PC-9 (cell line): Measurements from ENCODE around the gene SEC61G. TPM values are rescaled to one million over a fixed set of nuclear protein-coding genes. Genes with fewer than 3 reads are reported as not detected.

ENCODE experiments used
- BruUV-seq: library from RNA; stranded (reverse); fragments of 400-500 nt; replicated peaks from 2 replicates; lab custom pipeline; 2021; lab: Mats Ljungman, UMichigan
- CTCF ChIA-PET: fragments of 300-600 bp; sonication (Branson Sonifier 250); formaldehyde crosslinking; loops from one replicate; lab custom pipeline; 2022; ENCODE audit warnings: antibody characterized with exemption; lab: Charles Lee
- POLR2A ChIA-PET: fragments of 300-600 bp; sonication (Branson Sonifier 250); formaldehyde crosslinking; loops from one replicate; lab custom pipeline; 2022; ENCODE audit warnings: antibody characterized with exemption; ENCODE audit not compliant: unreplicated experiment; lab: Charles Lee
- DNase-seq, 2 experiments: peaks; one replicate each; pipeline versions ENCODE4 v3.0.0 to v3.0.0-alpha.2; 2015 to 2022; ENCODE audit warnings: mixed read lengths in 1 of 2
- H2AFZ ChIP-seq: fragments of 200-600 bp; sonication (generic); 2 replicates; pipeline ENCODE4 v1.8.1; 2017; ENCODE audit warnings: antibody characterized with exemption
- H3F3A ChIP-seq: fragments of 200-600 bp; sonication (generic); 2 replicates; pipeline ENCODE4 v1.8.1; 2017; ENCODE audit warnings: antibody characterized with exemption, mild to moderate bottlenecking, low read depth; ENCODE audit not compliant: insufficient read depth
- H3K27ac ChIP-seq: fragments of 200-600 bp; sonication (generic); 2 replicates; pipeline ENCODE4 v1.6.1; 2016; ENCODE audit warnings: mixed run types
- H3K27me3 ChIP-seq: fragments of 200-600 bp; sonication (generic); 2 replicates; pipeline ENCODE4 v1.6.1; 2016; ENCODE audit warnings: low read depth, mixed run types; ENCODE audit not compliant: insufficient read depth
- H3K36me3 ChIP-seq: fragments of 200-600 bp; sonication (generic); 2 replicates; pipeline ENCODE4 v1.6.1; 2016; ENCODE audit warnings: low read depth, mixed run types
- H3K4me1 ChIP-seq: fragments of 200-600 bp; sonication (generic); replicated peaks from 2 replicates; pipeline ENCODE4 v1.6.1; 2016; ENCODE audit warnings: mixed run types; ENCODE audit not compliant: insufficient read depth
- H3K4me2 ChIP-seq: fragments of 200-600 bp; sonication (generic); 2 replicates; pipeline ENCODE4 v1.6.1; 2017; ENCODE audit warnings: mixed run types
- H3K4me3 ChIP-seq: fragments of 200-600 bp; sonication (generic); 2 replicates; pipeline ENCODE4 v1.6.1; 2016; ENCODE audit warnings: mixed run types
- H3K79me2 ChIP-seq: fragments of 200-600 bp; sonication (generic); 2 replicates; pipeline ENCODE4 v1.6.1; 2017; ENCODE audit warnings: low read depth, mixed run types
- H3K9me2 ChIP-seq: fragments of 200-600 bp; sonication (generic); 2 replicates; pipeline ENCODE4 v1.8.1; 2017; ENCODE audit warnings: mild to moderate bottlenecking; ENCODE audit not compliant: insufficient read depth
- H3K9me3 ChIP-seq: fragments of 200-600 bp; sonication (generic); 2 replicates; pipeline ENCODE4 v1.8.1; 2016; ENCODE audit warnings: low read depth; ENCODE audit not compliant: insufficient read depth
- H4K20me1 ChIP-seq: fragments of 200-600 bp; sonication (generic); 2 replicates; pipeline ENCODE4 v1.8.1; 2017; ENCODE audit not compliant: insufficient read depth
- EZH2 ChIP-seq: fragments of 200-600 bp; sonication (generic); IDR thresholded peaks from 2 replicates; pipeline ENCODE4 v1.8.0; 2017; ENCODE audit warnings: antibody characterized with exemption, low read depth
- intact Hi-C: fragments of 100-400 bp; cut with micrococcal nuclease; formaldehyde crosslinking; loops from one replicate; pipeline ENCODE4 v1.10.0; 2022; ENCODE audit not compliant: unreplicated experiment
- total RNA-seq: library from RNA; stranded (reverse); gene quantifications from 2 replicates; pipeline ENCODE4 v1.2.3, GENCODE V29; 2021
- TF ChIP-seq, protein P1 (sequence below): fragments of 200-600 bp; sonication (generic); conservative IDR thresholded peaks from 2 replicates; pipeline ENCODE4 v1.6.1; 2017; ENCODE audit warnings: mixed run types, antibody characterized with exemption, mild to moderate bottlenecking, moderate library complexity

Gene SEC61G
- total RNA-seq, 1 experiment from 2014 or later = 261 TPM

- no TSS peak for BruUV-seq
- Histone ChIP-seq H4K20me1 (no peaks in the 10 kb centered on the region), H2AFZ (0 out of 2 replicates have a peak overlapping the region, but pooled peaks have one; percentile 1), H3K9me3 (peaks cover 17% of the 10 kb centered on the region; the same call in 1 of the 2 replicates), H3K9me2 (no peaks in the 10 kb centered on the region), H3K27me3 (no peaks in the 10 kb centered on the region), H3K4me2 (peak overlapping the region; percentile 8), H3K36me3 (no peaks in the 10 kb centered on the region), H3K27ac (peak overlapping the region; percentile 1; the same call in 1 of the 2 replicates), H3K4me3 (no peak overlapping the region), H3K4me1 (peaks cover 29% of the 10 kb centered on the region), H3F3A (peaks cover 15% of the 10 kb centered on the region), H3K79me2 (no peaks in the 10 kb centered on the region)
- intact Hi-C loops = loop anchor here (1.0 to 5.0 kb wide), 2 partner anchors 92 to 401 kb away; no protein-coding TSS in a partner anchor
- peak; percentile 79 to 94 for DNase-seq
- CTCF ChIA-PET = no interaction called here
- POLR2A ChIA-PET = no interaction called here
- TF ChIP-seq EZH2 = no peak
- TF ChIP-seq, protein P1, sequence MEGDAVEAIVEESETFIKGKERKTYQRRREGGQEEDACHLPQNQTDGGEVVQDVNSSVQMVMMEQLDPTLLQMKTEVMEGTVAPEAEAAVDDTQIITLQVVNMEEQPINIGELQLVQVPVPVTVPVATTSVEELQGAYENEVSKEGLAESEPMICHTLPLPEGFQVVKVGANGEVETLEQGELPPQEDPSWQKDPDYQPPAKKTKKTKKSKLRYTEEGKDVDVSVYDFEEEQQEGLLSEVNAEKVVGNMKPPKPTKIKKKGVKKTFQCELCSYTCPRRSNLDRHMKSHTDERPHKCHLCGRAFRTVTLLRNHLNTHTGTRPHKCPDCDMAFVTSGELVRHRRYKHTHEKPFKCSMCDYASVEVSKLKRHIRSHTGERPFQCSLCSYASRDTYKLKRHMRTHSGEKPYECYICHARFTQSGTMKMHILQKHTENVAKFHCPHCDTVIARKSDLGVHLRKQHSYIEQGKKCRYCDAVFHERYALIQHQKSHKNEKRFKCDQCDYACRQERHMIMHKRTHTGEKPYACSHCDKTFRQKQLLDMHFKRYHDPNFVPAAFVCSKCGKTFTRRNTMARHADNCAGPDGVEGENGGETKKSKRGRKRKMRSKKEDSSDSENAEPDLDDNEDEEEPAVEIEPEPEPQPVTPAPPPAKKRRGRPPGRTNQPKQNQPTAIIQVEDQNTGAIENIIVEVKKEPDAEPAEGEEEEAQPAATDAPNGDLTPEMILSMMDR = no peak
Observed at GRCh38 chr7:54785261-54785660, 26.2 kb upstream of the SEC61G start.

- TF ChIP-seq, protein P1 = no peak
- TF ChIP-seq EZH2 = no peak
- DNase-seq = no peak
- Histone ChIP-seq H2AFZ (no peak overlapping the region), H3K36me3 (no peaks in the 10 kb centered on the region), H3K9me3 (peaks cover 21% of the 10 kb centered on the region; the same call in 1 of the 2 replicates), H3K9me2 (no peaks in the 10 kb centered on the region), H3K4me1 (peaks cover 21% of the 10 kb centered on the region), H4K20me1 (no peaks in the 10 kb centered on the region), H3K27ac (no peak overlapping the region), H3K27me3 (no peaks in the 10 kb centered on the region), H3K4me2 (no peak overlapping the region), H3K4me3 (no peak overlapping the region), H3F3A (peaks cover 15% of the 10 kb centered on the region), H3K79me2 (no peaks in the 10 kb centered on the region)
- BruUV-seq = no TSS peak
- CTCF ChIA-PET = no interaction called here
- POLR2A ChIA-PET = no interaction called here
- intact Hi-C loops = no loop called here
Observed at GRCh38 chr7:54783952-54784351, 24.9 kb upstream of the SEC61G start.

GRCh38 chr7:54782829-54783228 is 23.8 kb upstream of the SEC61G start:
- TF ChIP-seq, protein P1 = no peak
- TF ChIP-seq EZH2 = no peak
- DNase-seq = no peak
- intact Hi-C loops = no loop called here
- Histone ChIP-seq H3K4me3 (no peak overlapping the region), H3K9me2 (no peaks in the 10 kb centered on the region), H3K4me1 (peaks cover 15% of the 10 kb centered on the region), H3K4me2 (no peak overlapping the region), H4K20me1 (no peaks in the 10 kb centered on the region), H3K27me3 (no peaks in the 10 kb centered on the region), H3F3A (peaks cover 15% of the 10 kb centered on the region), H3K27ac (no peak overlapping the region), H3K36me3 (no peaks in the 10 kb centered on the region), H3K79me2 (no peaks in the 10 kb centered on the region), H2AFZ (no peak overlapping the region), H3K9me3 (peaks cover 21% of the 10 kb centered on the region; the same call in 1 of the 2 replicates)
- CTCF ChIA-PET = no interaction called here
- POLR2A ChIA-PET = interaction anchor here (0.7 kb wide), 1 partner anchor 467 kb away, joined by 4 read pairs; no protein-coding TSS in a partner anchor
- no TSS peak for BruUV-seq
